GM21367 (cell line): Measurements from ENCODE around the gene KLB.
A peak's percentile ranks its signal among the peaks of the same experiment; 100 is the strongest.

Experiments
- ATAC-seq: cut with Tn5 transposase; IDR thresholded peaks from one replicate; pipeline ENCODE4 v1.9.1; 2021; ENCODE audit not compliant: unreplicated experiment

The KLB gene

DNA sequence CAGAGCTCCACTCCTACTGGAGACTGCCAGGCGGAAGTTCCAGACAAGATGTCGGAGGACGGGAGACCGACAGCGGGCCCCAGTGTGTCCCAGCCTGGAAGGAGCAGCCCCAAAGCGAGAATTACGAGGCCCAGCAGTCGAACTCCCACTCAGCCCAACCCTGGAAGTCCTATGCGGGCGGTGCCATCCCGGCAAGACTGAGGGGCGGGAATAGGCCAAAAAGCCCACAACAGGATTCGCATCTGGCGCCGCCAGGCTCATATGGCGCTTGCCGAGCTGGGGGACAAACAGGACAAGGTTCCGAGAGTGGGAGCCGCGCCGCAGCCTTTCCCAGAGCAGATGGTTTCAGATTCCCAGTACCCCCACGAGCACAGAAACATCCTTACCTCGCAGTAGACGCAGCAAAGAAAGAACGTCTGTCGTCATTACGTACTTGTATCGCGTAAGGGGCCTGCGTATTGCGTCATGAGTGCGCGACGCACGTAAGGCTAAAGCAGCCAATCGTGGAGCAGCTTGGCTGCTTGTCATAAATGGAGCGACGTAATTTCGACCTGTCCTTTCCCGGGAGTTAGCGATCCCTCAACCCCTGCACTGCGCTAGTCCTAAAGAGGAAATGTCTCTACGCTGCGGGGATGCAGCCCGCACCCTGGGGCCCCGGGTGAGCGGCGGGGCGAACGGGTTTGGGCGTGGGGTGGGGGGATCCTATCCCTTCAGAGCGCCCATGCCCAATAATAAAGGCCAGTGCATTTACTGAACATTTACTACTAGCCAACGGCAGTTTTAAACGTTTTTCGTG is 52.0 kb downstream of the KLB start, which contains the start of the genes LIAS and RPL9:
Gene LIAS, plus strand, starts transcription at position 552 of the 796 bp plus-strand sequence. Its CDS starts 62 bp downstream, at position 614.
Gene RPL9, minus strand, starts transcription at position 418 of the 796 bp plus-strand sequence. CDS start 483 bp downstream, outside the sequence.
- peak; percentile 79 for ATAC-seq

DNA sequence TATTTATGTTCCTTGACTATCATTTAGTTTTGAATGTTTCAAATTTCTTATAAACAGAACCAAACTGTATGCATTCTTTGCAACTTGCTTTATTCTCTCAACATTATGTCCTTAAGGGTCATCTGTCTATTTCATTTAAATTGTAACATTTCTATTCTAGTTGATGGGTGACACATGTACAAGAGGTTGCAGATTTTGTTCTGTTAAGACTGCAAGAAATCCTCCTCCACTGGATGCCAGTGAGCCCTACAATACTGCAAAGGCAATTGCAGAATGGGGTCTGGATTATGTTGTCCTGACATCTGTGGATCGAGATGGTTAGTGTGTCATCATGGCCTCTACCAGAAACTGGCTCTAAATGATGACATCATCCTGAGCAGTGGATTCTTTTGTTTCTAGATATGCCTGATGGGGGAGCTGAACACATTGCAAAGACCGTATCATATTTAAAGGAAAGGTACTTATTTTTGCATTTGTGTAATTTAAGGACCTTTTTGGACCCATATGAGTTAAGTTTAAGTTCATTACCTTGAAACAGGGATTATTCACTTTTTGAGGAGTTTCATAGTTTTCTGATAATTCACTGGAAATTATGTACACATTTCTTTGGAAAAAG is 58.3 kb downstream of the KLB start:
- no peak for ATAC-seq

DNA sequence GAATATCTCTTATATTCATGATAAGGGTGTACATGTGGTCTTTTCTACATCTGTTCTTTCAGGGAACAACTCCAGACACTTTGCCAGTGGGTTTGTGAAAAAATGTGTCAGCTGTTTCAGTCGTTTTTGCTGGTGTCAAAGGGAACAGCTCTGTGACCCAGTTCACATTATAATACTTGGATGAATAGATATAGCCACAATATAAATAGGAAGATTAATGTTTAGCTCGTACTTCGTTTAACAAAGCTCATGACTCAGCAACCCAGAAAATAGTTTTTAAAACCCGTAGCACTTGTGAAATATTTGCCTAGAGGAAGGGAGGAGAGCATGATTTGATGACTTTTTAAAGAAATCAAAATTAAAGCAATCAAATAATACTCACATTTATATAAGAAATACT is 60.0 kb downstream of the KLB start:
- no peak for ATAC-seq

GRCh38 chr4:39467464-39467863 is 60.7 kb downstream of the KLB start:
- no peak for ATAC-seq

- no peak for ATAC-seq
Observed at GRCh38 chr4:39469429-39470077, 62.8 kb downstream of the KLB start.

- no peak for ATAC-seq
Observed at GRCh38 chr4:39470402-39470801, 63.7 kb downstream of the KLB start.

DNA sequence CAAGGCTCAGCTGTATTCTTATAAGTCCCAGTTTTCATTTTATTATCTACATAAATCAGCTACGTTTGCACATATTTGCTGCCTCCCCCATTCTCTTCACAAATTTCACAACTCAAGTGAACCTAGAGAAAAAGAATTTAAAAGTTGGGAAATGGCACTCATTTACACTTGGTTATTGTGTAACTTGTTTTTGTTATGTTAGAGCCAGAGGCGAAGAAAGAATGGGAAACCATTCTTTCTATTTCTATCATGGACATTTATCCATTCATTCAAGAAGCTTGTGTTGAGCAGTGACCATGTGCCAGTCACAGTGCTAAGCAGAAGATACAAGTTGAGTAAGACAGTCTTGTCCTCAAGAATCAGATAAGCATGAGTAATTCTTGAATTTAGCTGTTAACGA is 65.7 kb downstream of the KLB start:
- no peak for ATAC-seq

DNA sequence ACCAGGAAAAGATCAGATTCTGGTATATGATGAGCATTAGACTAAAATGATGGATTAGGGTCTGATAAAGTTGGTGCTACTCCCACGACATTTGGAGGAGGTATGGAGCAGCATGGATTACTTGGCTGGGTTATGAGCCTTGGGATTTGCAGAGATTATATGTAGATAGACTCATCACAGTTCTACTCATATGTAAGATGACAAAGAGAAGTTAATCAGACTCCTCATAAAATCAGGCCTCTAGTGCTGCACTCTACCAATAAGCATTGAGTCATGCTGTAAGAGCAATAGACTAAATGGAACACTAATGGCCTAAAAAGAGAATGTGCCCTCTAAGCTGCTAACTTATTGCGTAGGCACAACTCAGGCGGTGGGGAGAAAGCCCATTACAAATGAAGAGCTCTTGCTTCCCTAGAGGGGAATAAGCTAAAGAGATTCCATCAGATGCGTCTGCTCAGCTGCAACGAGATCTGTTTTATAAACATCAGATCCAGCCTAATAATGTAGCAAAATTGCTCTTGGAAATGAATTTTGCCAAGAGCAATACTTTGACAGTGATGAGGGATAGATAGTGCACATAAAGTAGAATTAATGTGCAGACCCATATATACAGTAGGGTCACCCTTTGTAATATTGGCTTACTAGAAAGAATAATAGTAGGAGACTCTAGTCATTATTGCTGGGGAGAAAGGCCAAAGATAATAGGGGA is 69.6 kb downstream of the KLB start:
- ATAC-seq = no peak

DNA sequence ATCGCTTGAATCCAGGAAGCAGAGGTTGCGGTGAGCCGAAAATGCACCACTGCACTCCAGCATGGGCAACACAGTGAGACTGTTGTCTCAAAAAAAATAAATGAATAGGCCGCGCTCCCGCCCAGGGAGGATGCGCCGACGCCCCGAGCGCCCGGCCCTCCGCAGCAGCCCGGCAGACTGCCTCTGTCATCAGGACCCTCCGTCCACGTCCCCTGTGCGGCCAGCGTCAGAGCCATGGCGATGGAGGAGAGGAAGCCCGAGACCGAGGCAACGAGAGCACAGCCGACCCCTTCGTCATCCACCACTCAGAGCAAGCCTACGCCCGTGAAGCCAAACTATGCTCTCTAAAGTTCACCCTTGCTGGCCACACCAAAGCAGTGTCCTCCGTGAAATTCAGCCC is 73.5 kb downstream of the KLB start:
- no peak for ATAC-seq

DNA sequence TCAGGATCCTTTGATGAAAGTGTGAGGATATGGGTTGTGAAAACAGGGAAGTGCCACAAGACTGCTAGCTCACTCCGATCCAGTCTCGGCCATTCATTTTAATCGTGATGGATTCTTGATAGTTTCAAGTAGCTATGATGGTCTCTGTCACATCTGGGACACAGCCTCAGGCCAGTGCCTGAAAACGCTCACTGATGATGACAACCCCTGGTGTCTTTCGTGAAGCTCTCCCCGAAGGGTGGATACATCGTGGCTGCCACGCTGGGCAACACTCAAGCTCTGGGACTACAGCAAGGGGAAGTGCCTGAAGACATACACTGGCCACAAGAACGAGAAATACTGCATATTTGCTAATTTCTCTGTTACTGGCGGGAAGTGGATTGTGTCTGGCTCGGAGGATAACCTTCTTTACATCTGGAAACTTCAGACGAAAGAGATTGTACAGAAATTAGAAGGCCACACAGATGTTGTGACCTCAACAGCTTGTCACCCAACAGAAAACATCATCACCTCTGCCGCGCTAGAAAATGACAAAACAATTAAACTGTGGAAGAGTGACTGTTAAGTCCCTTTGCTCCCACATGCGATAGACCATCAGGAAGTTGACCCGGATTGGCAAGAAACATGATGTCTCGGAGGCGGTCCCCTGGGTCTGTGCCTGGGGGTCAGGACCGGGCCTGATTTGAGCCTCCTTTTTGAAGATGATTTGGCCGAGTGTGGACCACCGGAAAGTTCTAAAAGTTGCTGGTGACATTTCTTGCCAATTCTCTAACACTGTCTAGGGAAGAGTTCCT is 74.4 kb downstream of the KLB start:
- ATAC-seq = no peak

DNA sequence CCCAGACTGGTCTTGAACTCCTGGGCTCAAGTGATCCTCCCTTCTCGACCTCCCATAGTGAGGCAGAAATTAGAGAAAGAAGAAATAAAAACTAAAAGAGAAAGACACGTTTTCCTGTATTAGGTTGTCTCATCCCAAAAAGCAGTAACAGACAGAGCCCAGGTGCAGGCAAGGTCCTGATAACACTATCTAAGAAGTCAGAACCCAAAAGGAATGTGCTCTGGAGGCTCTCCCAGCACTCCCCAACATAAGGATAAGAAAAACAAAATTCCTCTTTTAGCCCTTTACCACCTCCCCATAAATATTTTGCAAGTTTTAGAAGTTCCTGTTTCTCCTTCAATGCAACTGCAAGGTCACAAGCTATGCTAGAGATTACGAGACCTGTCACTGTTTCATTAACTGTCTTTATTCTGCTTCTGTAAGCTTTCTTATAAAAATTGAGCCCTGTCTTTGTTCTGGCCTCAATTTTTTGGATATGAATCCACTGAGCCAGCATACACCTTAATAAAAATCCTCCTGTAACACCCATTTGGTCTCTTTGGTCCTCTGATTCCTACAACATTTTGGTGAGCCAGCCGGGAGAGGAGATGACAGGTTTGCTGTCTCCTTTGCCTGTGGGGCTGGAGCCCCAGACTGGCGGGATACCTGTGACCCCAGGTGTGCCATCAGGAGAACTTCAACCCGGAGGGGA is 78.0 kb downstream of the KLB start:
- no peak for ATAC-seq

- no peak for ATAC-seq
Observed at GRCh38 chr4:39486221-39486804, 79.6 kb downstream of the KLB start.

DNA sequence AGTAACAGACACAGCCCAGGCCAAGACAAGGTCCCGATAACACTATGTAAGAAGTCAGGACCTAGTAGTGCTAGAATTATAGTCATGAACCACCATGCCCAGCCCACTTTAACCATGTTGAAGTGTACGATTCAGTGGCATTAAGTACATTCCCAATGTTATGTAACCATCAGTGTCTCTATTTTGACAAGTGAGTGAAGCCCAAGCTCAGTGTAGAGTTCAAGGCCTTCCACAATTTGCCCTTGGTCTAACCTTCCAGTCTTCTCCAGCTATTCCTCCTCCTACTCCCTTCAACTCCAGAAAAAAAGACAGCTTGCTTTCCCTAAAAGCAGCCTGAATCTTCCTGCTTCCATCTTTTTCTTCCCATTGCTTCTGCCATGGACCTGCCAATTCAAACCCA is 83.6 kb downstream of the KLB start:
- ATAC-seq = no peak

DNA sequence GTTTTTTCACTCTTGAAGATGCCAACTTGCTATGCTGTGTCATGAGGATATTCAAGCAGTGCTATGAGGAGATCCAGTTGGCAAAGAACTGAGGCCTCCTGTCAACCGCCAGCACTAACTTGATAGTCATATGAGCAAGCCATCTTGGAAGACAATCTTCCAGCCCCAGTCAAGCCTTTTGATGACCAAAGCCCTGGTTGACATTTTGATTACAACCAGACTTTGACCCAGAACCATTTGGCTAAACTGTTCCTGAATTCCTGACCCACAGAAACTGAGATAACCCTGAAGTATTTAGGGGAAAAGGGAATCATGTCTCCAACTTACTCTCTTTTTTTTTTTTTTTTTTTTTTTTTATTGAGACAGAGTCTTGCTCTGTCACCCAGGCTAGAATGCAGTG is 87.6 kb downstream of the KLB start:
- no peak for ATAC-seq

- ATAC-seq = no peak
Observed at GRCh38 chr4:39495446-39496213, 88.9 kb downstream of the KLB start.

DNA sequence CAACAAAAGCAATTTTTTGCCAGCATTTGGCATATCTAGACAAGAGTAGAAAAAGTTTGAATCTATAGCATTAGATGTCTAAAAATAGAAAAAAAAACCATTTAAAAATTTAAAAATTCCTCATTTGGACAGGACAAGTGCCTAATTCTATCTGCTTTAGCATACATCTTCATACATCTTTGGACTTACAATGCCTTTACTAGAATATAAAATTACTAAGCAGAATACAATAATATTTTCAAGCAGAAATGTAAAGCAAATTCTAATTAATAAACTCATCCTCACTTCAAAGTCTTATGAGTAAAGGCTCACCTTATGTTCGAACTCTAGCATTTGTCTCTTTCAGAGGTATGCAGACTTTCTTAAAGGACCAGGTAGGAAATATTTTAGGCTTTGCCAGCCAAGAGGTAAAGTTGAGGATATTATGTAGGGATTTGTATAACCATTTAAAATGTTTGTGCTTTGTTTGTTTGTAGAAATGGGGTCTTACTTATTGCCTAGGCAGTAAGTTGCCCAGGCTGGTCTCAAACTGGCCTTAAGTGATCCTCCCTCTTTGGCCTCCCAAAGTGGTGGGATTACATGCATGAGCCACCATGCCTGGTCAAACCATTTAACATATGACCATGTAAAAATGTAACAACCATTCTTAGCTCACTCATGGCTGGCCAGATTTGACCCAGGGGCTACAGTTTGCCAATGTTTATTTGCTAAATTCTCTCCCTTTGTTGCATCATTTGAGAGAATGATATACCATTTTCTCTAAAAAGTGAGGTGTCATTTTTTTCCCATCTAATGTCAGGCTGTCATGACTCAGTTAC is 91.4 kb downstream of the KLB start:
- ATAC-seq = no peak

GRCh38 chr4:39498727-39499020 is 91.9 kb downstream of the KLB start:
- ATAC-seq = no peak
